Testis (tissue), 3 donors: ENCODE measurements around the gene TRIM8. TPM values are rescaled to one million over a fixed set of nuclear protein-coding genes. Genes with fewer than 3 reads are reported as not detected.

Experiments
- DNase-seq: peaks from one replicate; pipeline ENCODE4 v3.0.0-alpha.2; 2019
- H3K27ac ChIP-seq, 2 donors: fragments of 200-600 bp; sonication (generic); one replicate each; pipeline ENCODE4 v1.5.1; 2019
- H3K27me3 ChIP-seq: fragments of 200-600 bp; sonication (generic); one replicate; pipeline ENCODE4 v1.5.1; 2019
- H3K36me3 ChIP-seq: fragments of 200-600 bp; sonication (generic); one replicate; pipeline ENCODE4 v1.5.1; 2017; ENCODE audit warnings: low read depth; ENCODE audit errors: missing control alignments
- H3K4me1 ChIP-seq: fragments of 200-600 bp; sonication (generic); one replicate; pipeline ENCODE4 v1.5.1; 2019
- H3K4me3 ChIP-seq, 2 donors: fragments of 200-600 bp; sonication (generic); one replicate each; pipeline ENCODE4 v1.5.1; 2017 to 2019
- H3K9me3 ChIP-seq: fragments of 200-600 bp; sonication (generic); one replicate; pipeline ENCODE4 v1.5.1; 2017
- POLR2A ChIP-seq: fragments of 450-650 bp; IDR thresholded peaks from one replicate; pipeline ENCODE4 v1.6.1; 2017; ENCODE audit warnings: antibody characterized with exemption, mild to moderate bottlenecking, moderate library complexity
- WGBS, 2 donors: methylation state at CpG; one replicate each; pipeline ENCODE4 v1.1.5; 2018; 5-methylcytosine and 5-hydroxymethylcytosine counted together
- intact Hi-C: fragments of 100-400 bp; cut with DNase I; formaldehyde crosslinking; loops from one replicate; pipeline ENCODE4 v1.15.1; 2023; ENCODE audit warnings: low total_unique reads
- polyA plus RNA-seq: library from polyadenylated mRNA; stranded (reverse); fragments of 350-450 nt; fragmentation: Illumina TruSeq; extraction: RNeasy Lipid Tissue Mini Kit (QIAGEN cat#74804); gene quantifications from one replicate; pipeline ENCODE4 v1.2.3, GENCODE V29; 2014; ENCODE audit warnings: low read depth, low replicate concordance; ENCODE audit not compliant: insufficient read depth
- total RNA-seq, 2 donors: library from RNA; depleted of rRNA; stranded (reverse); fragments of >200 nt; gene quantifications; one replicate each; pipeline ENCODE4 v1.2.3, GENCODE V29; 2016
- TF ChIP-seq, protein P1 (sequence below), 3 experiments: fragments of 450-650 bp in 2 of 3; fragments of 200-600 bp in 1 of 3; sonication (generic) in 1 of 3; IDR thresholded peaks; one replicate each; pipeline ENCODE4 v1.5.1; 2016 to 2019; ENCODE audit warnings: antibody characterized with exemption in 3 of 3, mild to moderate bottlenecking in 2 of 3, moderate library complexity in 1 of 3

Gene TRIM8
- total and polyA plus RNA-seq, 3 donors from 2014 or later: 69.8 to 170 (median 114) TPM

- Histone ChIP-seq H3K36me3 (no peaks in the 10 kb centered on the region), H3K9me3 (no peaks in the 10 kb centered on the region), H3K27ac (no peak overlapping the region), H3K4me1 (peaks cover 85% of the 10 kb centered on the region), H3K27me3 (no peaks in the 10 kb centered on the region), H3K4me3 (no peak overlapping the region)
- TF ChIP-seq, protein P1, sequence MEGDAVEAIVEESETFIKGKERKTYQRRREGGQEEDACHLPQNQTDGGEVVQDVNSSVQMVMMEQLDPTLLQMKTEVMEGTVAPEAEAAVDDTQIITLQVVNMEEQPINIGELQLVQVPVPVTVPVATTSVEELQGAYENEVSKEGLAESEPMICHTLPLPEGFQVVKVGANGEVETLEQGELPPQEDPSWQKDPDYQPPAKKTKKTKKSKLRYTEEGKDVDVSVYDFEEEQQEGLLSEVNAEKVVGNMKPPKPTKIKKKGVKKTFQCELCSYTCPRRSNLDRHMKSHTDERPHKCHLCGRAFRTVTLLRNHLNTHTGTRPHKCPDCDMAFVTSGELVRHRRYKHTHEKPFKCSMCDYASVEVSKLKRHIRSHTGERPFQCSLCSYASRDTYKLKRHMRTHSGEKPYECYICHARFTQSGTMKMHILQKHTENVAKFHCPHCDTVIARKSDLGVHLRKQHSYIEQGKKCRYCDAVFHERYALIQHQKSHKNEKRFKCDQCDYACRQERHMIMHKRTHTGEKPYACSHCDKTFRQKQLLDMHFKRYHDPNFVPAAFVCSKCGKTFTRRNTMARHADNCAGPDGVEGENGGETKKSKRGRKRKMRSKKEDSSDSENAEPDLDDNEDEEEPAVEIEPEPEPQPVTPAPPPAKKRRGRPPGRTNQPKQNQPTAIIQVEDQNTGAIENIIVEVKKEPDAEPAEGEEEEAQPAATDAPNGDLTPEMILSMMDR (IDR thresholded peaks at IDR 0.05): no peak
- TF ChIP-seq POLR2A: no peak
- no peak for DNase-seq
- WGBS, 2 donors: 80 to 96% methylated on average over 8 to 10 of the region's 10 CpGs
- intact Hi-C loops: no loop called here
Observed at GRCh38 chr10:102631525-102632393, 12.5 kb upstream of the TRIM8 start.

GRCh38 chr10:102632394-102633111 is 11.7 kb upstream of the TRIM8 start:
- DNase-seq: peak; percentile 90
- TF ChIP-seq POLR2A: no peak
- TF ChIP-seq, protein P1 (IDR thresholded peaks at IDR 0.05): no peak
- Histone ChIP-seq H3K27ac (peak overlapping the region; percentile 39 to 68), H3K4me1 (peaks cover 77% of the 10 kb centered on the region), H3K27me3 (no peaks in the 10 kb centered on the region), H3K36me3 (no peaks in the 10 kb centered on the region), H3K9me3 (no peaks in the 10 kb centered on the region), H3K4me3 (no peak overlapping the region)
- WGBS, 2 donors: 25 to 37% methylated on average over 5 of the region's 5 CpGs
- intact Hi-C loops: no loop called here

DNA sequence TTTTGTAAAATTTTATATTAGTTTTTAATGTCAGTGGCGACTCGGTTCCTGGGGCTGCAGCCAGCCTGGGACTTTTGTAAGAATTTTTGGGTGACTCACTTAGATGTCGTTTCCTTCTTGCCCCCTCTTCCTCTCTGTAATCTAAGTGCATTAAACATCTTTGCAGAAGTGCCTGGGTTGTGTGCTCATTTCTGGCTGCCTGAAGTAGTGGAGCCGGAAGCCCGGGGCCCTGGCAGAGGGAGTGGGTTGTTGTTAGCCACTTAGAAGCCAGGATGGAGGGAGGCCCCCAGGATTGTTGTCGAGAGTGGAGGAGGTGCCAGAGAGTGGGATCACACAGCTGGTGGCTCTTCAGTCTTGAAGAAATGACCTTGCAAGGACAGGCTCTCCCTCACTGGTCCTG is 11.0 kb upstream of the TRIM8 start:
- DNase-seq: no peak
- intact Hi-C loops: no loop called here
- H3K27ac ChIP-seq: peak overlapping the region; percentile 39 to 68

DNA sequence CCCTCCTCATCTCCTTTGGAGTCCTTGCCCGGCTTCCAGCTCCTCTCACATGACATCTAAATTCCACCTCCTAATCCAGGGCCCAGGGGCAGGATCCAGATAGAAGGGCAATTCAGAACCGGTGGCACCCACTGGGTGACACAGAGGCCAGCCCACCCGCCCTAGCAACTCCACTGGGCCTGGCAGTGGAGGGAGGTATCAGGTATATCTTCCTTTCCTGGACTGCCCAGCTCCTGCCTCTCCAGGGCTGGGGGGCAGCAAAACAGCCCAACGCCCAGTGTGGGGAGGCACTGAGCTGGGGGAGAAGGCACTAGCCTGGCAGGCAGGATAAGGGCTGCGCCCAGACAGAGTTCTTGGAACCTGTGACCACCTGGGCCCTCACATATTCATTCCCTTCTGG is 10.4 kb upstream of the TRIM8 start:
- WGBS, 2 donors: 48 to 80% methylated on average over 3 to 5 of the region's 5 CpGs
- DNase-seq: no peak

More for the DNA sequence above, 11.0 kb upstream of the TRIM8 start:
- Histone ChIP-seq H3K36me3 (no peaks in the 10 kb centered on the region), H3K4me1 (peaks cover 69% of the 10 kb centered on the region), H3K9me3 (no peaks in the 10 kb centered on the region), H3K4me3 (no peak overlapping the region), H3K27me3 (no peaks in the 10 kb centered on the region)
- WGBS, 2 donors: 27 to 28% methylated on average over 6 of the region's 6 CpGs
- TF ChIP-seq, protein P1 (IDR thresholded peaks at IDR 0.05): no peak
- TF ChIP-seq POLR2A: no peak

More for the DNA sequence above, 10.4 kb upstream of the TRIM8 start:
- Histone ChIP-seq H3K4me3 (no peak overlapping the region), H3K9me3 (no peaks in the 10 kb centered on the region), H3K27ac (peak overlapping the region; percentile 39 to 68), H3K27me3 (no peaks in the 10 kb centered on the region), H3K4me1 (peaks cover 64% of the 10 kb centered on the region), H3K36me3 (no peaks in the 10 kb centered on the region)
- intact Hi-C loops: no loop called here
- TF ChIP-seq POLR2A: no peak
- TF ChIP-seq, protein P1 (IDR thresholded peaks at IDR 0.05): no peak
